Lower lobe of right lung (tissue), 2 donors: Measurements from ENCODE around the gene PCDHA12. TPM values are rescaled to one million over a fixed set of nuclear protein-coding genes. Genes with fewer than 3 reads are reported as not detected.
"Not testable (repeated sequence)": the region's sequence is repeated elsewhere in the genome, so short reads cannot be mapped to it uniquely, and the experiment has no call there.

ENCODE experiments used
- ATAC-seq, 2 donors: fragments of 200-7000 bp; cut with Tn5 transposase; one replicate each; pipeline ENCODE4 v1.9.1; 2020 to 2022; ENCODE audit warnings: mild to moderate bottlenecking in 2 of 2, moderate library complexity in 2 of 2
- DNase-seq: peaks from one replicate; pipeline ENCODE4 v3.0.0-alpha.2; 2020
- H3K27ac ChIP-seq: fragments of 200-600 bp; one replicate; pipeline ENCODE4 v1.8.0; 2022
- H3K27me3 ChIP-seq: fragments of 200-600 bp; one replicate; pipeline ENCODE4 v1.8.0; 2022; ENCODE audit warnings: low read depth
- H3K36me3 ChIP-seq: fragments of 200-600 bp; one replicate; pipeline ENCODE4 v1.8.0; 2022; ENCODE audit warnings: mild to moderate bottlenecking
- H3K4me1 ChIP-seq: fragments of 200-600 bp; one replicate; pipeline ENCODE4 v1.8.0; 2022
- H3K4me3 ChIP-seq: fragments of 200-600 bp; one replicate; pipeline ENCODE4 v1.8.0; 2022; ENCODE audit warnings: mild to moderate bottlenecking
- H3K9me3 ChIP-seq: fragments of 200-600 bp; one replicate; pipeline ENCODE4 v1.8.0; 2022
- intact Hi-C: fragments of 100-400 bp; cut with DNase I; formaldehyde crosslinking; loops from one replicate; pipeline ENCODE4 v1.11.0; 2022
- total RNA-seq: library from RNA; stranded (reverse); fragmentation: NEBNext Ultra II Directional; extraction: Animal tissue kit (Norgen Biotek cat#: 25700); gene quantifications from one replicate; pipeline ENCODE4 v1.2.1, GENCODE V29; 2021
- TF ChIP-seq, protein P1 (sequence below): fragments of 200-600 bp; IDR thresholded peaks from one replicate; pipeline ENCODE4 v1.8.0; 2022; ENCODE audit warnings: antibody characterized with exemption, mild to moderate bottlenecking
- donor health status: DM: no; HTN: yes; CAD: no; lungs with severe emphysema.

PCDHA12 gene
- total RNA-seq, 1 donor from 2014 or later: 6.6 TPM

DNA sequence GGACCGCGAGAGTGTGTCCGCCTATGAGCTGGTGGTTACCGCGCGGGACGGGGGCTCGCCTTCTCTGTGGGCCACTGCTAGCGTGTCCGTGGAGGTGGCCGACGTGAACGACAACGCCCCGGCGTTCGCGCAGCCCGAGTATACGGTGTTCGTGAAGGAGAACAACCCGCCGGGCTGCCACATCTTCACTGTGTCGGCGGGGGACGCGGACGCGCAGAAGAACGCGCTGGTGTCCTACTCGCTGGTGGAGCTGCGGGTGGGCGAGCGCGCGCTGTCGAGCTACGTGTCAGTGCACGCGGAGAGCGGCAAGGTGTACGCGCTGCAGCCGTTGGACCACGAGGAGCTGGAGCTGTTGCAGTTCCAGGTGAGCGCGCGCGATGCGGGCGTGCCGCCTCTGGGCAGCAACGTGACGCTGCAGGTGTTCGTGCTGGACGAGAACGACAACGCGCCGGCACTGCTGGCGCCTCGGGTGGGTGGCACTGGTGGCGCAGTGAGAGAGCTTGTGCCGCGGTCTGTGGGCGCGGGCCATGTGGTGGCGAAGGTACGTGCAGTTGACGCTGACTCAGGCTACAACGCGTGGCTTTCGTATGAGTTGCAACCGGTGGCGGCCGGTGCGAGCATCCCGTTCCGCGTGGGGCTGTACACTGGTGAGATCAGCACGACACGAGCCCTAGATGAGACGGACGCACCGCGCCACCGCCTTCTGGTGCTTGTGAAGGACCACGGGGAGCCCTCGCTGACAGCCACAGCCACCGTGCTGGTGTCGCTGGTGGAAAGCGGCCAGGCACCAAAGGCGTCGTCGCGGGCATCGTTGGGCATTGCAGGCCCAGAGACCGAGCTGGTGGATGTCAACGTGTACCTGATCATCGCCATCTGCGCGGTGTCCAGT lies 39.2 kb upstream of the PCDHA12 start:
- no peak for ATAC-seq
- TF ChIP-seq, protein P1, sequence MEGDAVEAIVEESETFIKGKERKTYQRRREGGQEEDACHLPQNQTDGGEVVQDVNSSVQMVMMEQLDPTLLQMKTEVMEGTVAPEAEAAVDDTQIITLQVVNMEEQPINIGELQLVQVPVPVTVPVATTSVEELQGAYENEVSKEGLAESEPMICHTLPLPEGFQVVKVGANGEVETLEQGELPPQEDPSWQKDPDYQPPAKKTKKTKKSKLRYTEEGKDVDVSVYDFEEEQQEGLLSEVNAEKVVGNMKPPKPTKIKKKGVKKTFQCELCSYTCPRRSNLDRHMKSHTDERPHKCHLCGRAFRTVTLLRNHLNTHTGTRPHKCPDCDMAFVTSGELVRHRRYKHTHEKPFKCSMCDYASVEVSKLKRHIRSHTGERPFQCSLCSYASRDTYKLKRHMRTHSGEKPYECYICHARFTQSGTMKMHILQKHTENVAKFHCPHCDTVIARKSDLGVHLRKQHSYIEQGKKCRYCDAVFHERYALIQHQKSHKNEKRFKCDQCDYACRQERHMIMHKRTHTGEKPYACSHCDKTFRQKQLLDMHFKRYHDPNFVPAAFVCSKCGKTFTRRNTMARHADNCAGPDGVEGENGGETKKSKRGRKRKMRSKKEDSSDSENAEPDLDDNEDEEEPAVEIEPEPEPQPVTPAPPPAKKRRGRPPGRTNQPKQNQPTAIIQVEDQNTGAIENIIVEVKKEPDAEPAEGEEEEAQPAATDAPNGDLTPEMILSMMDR: no peak
- Histone ChIP-seq H3K4me1 (no peaks in the 10 kb centered on the region), H3K27me3 (peaks cover 23% of the 10 kb centered on the region), H3K4me3 (no peak overlapping the region), H3K9me3 (peaks cover 8% of the 10 kb centered on the region), H3K27ac (no peak overlapping the region), H3K36me3 (no peaks in the 10 kb centered on the region)
- intact Hi-C loops: no loop called here
- DNase-seq: no peak

- ATAC-seq (no peak), DNase-seq (no peak)
- H3K4me1 ChIP-seq: no peaks in the 10 kb centered on the region
- H3K4me3 ChIP-seq: no peak within 1 kb of the TSS
- intact Hi-C loops: no loop called here
- no peak within 1 kb of the TSS for H3K27ac ChIP-seq
- no peaks in the 10 kb centered on the region for H3K36me3 ChIP-seq
- H3K9me3 ChIP-seq: peaks cover 13% of the 10 kb centered on the region
- TF ChIP-seq, protein P1: peak; percentile 10
- peaks cover 23% of the 10 kb centered on the region for H3K27me3 ChIP-seq
Observed at GRCh38 chr5:140840978-140841962, 33.8 kb upstream of the PCDHA12 start, which contains the start of gene PCDHA8. Gene PCDHA8 (plus strand): TSS chr5:140841187. CDS start chr5:140841322, 135 bp downstream.

DNA sequence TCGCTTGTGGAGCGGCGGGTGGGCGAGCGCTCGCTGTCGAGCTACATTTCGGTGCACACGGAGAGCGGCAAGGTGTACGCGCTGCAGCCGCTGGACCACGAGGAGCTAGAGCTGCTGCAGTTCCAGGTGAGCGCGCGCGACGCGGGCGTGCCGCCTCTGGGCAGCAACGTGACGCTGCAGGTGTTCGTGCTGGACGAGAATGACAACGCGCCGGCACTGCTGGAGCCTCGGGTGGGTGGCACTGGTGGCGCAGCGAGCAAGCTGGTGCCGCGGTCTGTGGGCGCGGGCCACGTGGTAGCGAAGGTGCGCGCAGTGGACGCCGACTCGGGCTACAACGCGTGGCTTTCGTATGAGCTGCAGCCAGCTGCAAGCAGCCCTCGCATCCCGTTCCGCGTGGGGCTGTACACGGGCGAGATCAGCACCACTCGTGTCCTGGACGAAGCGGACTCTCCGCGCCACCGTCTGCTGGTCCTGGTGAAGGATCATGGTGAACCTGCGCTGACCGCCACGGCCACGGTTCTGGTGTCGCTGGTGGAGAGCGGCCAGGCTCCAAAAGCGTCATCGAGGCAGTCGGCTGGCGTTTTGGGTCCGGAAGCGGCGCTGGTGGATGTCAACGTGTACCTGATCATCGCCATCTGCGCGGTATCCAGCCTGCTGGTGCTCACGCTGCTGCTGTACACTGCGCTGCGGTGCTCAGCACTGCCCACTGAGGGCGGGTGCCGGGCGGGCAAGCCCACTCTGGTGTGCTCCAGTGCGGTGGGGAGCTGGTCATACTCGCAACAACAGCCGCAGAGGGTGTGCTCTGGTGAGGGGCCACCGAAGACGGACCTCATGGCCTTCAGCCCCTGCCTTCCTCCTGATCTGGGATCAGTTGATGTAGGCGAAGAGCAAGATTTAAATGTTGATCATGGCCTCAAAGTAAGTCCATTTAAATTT lies 32.0 kb upstream of the PCDHA12 start:
- peaks cover 21% of the 10 kb centered on the region for H3K27me3 ChIP-seq
- no peak overlapping the region for H3K4me3 ChIP-seq
- TF ChIP-seq, protein P1: no peak
- no peak for DNase-seq
- H3K27ac ChIP-seq: no peak overlapping the region
- H3K4me1 ChIP-seq: no peaks in the 10 kb centered on the region
- no peak for ATAC-seq
- no peaks in the 10 kb centered on the region for H3K36me3 ChIP-seq
- peaks cover 13% of the 10 kb centered on the region for H3K9me3 ChIP-seq
- intact Hi-C loops: no loop called here

DNA sequence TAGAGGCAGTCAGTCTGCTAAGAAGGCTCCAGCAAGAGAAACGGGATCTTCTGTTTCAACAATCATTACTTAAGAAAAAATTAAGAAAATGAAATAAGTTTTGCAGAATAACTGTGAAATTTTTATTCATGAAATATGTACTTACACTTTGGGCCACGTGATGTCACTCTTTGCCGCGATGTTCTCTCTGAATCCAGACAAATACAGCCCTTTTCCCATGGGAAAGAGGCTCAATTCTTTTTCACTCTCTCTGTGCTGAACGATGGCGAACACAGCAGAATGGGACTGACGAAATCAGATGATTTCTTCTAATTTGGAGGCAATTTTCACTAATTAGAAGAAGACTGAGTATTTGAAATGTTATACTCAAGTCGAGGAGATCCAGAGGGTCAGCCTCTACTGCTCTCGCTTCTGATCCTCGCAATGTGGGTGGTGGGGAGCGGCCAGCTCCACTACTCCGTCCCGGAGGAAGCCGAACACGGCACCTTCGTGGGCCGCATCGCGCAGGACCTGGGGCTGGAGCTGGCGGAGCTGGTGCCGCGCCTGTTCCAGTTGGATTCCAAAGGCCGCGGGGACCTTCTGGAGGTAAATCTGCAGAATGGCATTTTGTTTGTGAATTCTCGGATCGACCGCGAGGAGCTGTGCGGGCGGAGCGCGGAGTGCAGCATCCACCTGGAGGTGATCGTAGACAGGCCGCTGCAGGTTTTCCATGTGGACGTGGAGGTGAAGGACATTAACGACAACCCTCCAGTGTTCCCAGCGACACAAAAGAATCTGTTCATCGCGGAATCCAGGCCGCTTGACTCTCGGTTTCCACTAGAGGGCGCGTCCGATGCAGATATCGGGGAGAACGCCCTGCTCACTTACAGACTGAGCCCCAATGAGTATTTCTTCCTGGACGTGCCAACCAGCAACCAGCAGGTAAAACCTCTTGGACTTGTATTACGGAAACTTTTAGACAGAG lies 26.7 kb upstream of the PCDHA12 start, which contains the start of gene PCDHA9:
Gene PCDHA9 (plus strand): TSS at position 244 of the 964 bp plus-strand sequence. CDS start 114 bp downstream, at position 358.
- H3K27ac ChIP-seq, ATAC-seq, H3K36me3 ChIP-seq, H3K9me3 ChIP-seq, intact Hi-C loops, H3K4me3 ChIP-seq, DNase-seq, H3K4me1 ChIP-seq: not testable (repeated sequence)
- peaks cover 25% of the 10 kb centered on the region for H3K27me3 ChIP-seq

DNA sequence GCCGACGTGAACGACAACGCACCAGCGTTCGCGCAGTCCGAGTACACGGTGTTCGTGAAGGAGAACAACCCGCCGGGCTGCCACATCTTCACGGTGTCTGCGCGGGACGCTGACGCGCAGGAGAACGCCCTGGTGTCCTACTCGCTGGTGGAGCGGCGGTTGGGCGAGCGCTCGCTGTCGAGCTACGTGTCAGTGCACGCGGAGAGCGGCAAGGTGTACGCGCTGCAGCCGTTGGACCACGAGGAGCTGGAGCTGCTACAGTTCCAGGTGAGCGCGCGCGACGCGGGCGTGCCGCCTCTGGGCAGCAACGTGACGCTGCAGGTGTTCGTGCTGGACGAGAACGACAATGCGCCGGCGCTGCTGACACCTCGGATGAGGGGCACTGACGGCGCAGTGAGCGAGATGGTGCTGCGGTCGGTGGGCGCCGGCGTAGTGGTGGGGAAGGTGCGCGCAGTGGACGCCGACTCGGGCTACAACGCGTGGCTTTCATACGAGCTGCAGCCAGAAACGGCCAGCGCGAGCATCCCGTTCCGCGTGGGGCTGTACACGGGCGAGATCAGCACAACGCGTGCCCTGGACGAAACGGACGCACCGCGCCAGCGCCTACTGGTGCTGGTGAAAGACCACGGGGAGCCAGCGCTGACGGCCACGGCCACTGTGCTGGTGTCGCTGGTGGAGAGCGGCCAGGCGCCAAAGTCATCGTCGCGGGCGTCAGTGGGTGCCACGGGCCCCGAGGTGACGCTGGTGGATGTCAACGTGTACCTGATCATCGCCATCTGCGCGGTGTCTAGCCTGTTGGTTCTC lies 25.1 kb upstream of the PCDHA12 start:
- H3K27me3 ChIP-seq: peaks cover 22% of the 10 kb centered on the region
- DNase-seq, H3K36me3 ChIP-seq, H3K4me1 ChIP-seq, H3K27ac ChIP-seq, H3K4me3 ChIP-seq, H3K9me3 ChIP-seq, ATAC-seq, intact Hi-C loops: not testable (repeated sequence)
